Measurements from ENCODE around the gene DYNC1H1. TPM values are rescaled to one million over a fixed set of nuclear protein-coding genes. Genes with fewer than 3 reads are reported as not detected.
A peak's percentile ranks its signal among the peaks of the same experiment; 100 is the strongest.

Gene DYNC1H1
- total and polyA plus RNA-seq, 2 of the 13 experiments (the other 11 are each of a cell fraction or from before 2014, with no cell fraction given), result 74.4 to 239 TPM

DNA sequence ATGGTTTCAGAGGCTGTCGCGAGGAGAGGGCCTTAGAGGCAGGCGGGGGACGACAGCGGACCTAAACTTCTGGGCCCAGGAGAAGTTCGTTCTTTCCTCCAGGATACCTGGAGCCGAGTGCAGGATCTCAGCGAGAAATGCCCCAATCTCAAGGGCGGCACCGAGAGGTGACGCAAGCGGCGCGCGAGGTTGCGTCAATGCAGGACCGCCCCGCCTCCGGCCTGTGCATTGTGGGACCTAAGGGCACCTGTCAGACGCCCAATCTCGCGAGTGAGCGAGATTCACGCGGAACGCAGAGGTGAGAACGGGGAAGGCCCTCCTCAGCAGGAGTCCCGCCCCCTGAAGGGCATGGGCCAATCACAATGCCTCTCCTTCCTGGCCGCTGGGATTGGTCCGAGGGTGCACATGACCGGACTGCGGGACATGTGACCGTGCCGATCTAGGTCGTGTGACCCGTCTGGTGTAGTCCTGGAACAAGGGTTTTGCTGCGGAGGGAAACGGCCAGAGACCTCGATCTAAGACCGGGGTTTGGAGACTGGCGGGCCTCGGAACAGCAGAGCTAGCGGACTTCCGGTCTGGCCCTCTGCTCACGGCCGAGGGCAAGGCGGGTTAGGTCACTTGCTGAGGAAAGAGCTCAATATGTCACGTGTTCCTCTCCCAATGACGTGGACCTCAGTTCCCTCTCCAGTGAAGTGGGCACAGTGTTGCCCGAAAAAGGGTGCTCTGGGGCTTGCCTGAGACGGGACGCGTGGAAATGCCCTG is 16.3 kb upstream of the DYNC1H1 start (continued):
- TF ChIP-seq SALL2 (CRISPR knock-in tag; IDR thresholded peaks at IDR 0.05) (peak; percentile 61; the same call in 1 of the 2 replicates), ZNF335 (CRISPR knock-in tag; IDR thresholded peaks at IDR 0.05) (peak; percentile 87), ZFAT (CRISPR knock-in tag; conservative IDR thresholded peaks at IDR 0.05) (no peak), EP300 (IDR thresholded peaks at IDR 0.05; ENCODE audit: low read depth in 2 of 2, low read length in 2 of 2) (no peak; a peak in 1 of 4 replicates), EP300 (CRISPR knock-in tag; IDR thresholded peaks at IDR 0.05; ENCODE audit: borderline replicate concordance) (peak; percentile 50), ZNF670 (CRISPR knock-in tag; IDR thresholded peaks at IDR 0.05; ENCODE audit: borderline replicate concordance) (peak; percentile 28; the same call in 1 of the 2 replicates), RBAK (CRISPR knock-in tag; IDR thresholded peaks at IDR 0.05) (0 out of 2 replicates have a peak, but pooled peaks have one; percentile 16), ZNF367 (CRISPR knock-in tag; IDR thresholded peaks at IDR 0.05; ENCODE audit: borderline replicate concordance) (no peak), ZNF441 (CRISPR knock-in tag; IDR thresholded peaks at IDR 0.05; ENCODE audit: borderline replicate concordance) (0 out of 2 replicates have a peak, but pooled peaks have one; percentile 15), SSRP1 (CRISPR knock-in tag; IDR thresholded peaks at IDR 0.05) (no peak), RXRB (CRISPR knock-in tag; IDR thresholded peaks at IDR 0.05; ENCODE audit: borderline replicate concordance) (peak; percentile 70; the same call in 1 of the 2 replicates), EEA1 (CRISPR knock-in tag; IDR thresholded peaks at IDR 0.05; ENCODE audit: borderline replicate concordance) (no peak), TEAD3 (CRISPR knock-in tag; optimal IDR thresholded peaks at IDR 0.05; ENCODE audit: borderline replicate concordance) (peak; percentile 88), ZNF883 (CRISPR knock-in tag; IDR thresholded peaks at IDR 0.05; ENCODE audit: not compliant biosample characterization) (peak; percentile 44)
- TF ChIP-seq, protein P1, sequence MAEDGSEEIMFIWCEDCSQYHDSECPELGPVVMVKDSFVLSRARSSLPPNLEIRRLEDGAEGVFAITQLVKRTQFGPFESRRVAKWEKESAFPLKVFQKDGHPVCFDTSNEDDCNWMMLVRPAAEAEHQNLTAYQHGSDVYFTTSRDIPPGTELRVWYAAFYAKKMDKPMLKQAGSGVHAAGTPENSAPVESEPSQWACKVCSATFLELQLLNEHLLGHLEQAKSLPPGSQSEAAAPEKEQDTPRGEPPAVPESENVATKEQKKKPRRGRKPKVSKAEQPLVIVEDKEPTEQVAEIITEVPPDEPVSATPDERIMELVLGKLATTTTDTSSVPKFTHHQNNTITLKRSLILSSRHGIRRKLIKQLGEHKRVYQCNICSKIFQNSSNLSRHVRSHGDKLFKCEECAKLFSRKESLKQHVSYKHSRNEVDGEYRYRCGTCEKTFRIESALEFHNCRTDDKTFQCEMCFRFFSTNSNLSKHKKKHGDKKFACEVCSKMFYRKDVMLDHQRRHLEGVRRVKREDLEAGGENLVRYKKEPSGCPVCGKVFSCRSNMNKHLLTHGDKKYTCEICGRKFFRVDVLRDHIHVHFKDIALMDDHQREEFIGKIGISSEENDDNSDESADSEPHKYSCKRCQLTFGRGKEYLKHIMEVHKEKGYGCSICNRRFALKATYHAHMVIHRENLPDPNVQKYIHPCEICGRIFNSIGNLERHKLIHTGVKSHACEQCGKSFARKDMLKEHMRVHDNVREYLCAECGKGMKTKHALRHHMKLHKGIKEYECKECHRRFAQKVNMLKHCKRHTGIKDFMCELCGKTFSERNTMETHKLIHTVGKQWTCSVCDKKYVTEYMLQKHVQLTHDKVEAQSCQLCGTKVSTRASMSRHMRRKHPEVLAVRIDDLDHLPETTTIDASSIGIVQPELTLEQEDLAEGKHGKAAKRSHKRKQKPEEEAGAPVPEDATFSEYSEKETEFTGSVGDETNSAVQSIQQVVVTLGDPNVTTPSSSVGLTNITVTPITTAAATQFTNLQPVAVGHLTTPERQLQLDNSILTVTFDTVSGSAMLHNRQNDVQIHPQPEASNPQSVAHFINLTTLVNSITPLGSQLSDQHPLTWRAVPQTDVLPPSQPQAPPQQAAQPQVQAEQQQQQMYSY (CRISPR knock-in tag; IDR thresholded peaks at IDR 0.05), result 0 out of 2 replicates have a peak, but pooled peaks have one; percentile 11
- TF ChIP-seq, protein P2, sequence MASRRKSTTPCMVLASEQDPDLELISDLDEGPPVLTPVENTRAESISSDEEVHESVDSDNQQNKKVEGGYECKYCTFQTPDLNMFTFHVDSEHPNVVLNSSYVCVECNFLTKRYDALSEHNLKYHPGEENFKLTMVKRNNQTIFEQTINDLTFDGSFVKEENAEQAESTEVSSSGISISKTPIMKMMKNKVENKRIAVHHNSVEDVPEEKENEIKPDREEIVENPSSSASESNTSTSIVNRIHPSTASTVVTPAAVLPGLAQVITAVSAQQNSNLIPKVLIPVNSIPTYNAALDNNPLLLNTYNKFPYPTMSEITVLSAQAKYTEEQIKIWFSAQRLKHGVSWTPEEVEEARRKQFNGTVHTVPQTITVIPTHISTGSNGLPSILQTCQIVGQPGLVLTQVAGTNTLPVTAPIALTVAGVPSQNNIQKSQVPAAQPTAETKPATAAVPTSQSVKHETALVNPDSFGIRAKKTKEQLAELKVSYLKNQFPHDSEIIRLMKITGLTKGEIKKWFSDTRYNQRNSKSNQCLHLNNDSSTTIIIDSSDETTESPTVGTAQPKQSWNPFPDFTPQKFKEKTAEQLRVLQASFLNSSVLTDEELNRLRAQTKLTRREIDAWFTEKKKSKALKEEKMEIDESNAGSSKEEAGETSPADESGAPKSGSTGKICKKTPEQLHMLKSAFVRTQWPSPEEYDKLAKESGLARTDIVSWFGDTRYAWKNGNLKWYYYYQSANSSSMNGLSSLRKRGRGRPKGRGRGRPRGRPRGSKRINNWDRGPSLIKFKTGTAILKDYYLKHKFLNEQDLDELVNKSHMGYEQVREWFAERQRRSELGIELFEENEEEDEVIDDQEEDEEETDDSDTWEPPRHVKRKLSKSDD (CRISPR knock-in tag; IDR thresholded peaks at IDR 0.05; ENCODE audit: low read depth), result peak; percentile 96
- TF ChIP-seq, protein P3, sequence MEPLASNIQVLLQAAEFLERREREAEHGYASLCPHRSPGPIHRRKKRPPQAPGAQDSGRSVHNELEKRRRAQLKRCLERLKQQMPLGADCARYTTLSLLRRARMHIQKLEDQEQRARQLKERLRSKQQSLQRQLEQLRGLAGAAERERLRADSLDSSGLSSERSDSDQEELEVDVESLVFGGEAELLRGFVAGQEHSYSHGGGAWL (CRISPR knock-in tag; IDR thresholded peaks at IDR 0.05), result peak; percentile 58; the same call in 1 of the 2 replicates
- TF ChIP-seq, protein P4, sequence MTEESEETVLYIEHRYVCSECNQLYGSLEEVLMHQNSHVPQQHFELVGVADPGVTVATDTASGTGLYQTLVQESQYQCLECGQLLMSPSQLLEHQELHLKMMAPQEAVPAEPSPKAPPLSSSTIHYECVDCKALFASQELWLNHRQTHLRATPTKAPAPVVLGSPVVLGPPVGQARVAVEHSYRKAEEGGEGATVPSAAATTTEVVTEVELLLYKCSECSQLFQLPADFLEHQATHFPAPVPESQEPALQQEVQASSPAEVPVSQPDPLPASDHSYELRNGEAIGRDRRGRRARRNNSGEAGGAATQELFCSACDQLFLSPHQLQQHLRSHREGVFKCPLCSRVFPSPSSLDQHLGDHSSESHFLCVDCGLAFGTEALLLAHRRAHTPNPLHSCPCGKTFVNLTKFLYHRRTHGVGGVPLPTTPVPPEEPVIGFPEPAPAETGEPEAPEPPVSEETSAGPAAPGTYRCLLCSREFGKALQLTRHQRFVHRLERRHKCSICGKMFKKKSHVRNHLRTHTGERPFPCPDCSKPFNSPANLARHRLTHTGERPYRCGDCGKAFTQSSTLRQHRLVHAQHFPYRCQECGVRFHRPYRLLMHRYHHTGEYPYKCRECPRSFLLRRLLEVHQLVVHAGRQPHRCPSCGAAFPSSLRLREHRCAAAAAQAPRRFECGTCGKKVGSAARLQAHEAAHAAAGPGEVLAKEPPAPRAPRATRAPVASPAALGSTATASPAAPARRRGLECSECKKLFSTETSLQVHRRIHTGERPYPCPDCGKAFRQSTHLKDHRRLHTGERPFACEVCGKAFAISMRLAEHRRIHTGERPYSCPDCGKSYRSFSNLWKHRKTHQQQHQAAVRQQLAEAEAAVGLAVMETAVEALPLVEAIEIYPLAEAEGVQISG (CRISPR knock-in tag; IDR thresholded peaks at IDR 0.05), result peak; percentile 90
